ENCODE data around the gene IMMP2L. TPM values are rescaled to one million over a fixed set of nuclear protein-coding genes. Genes with fewer than 3 reads are reported as not detected.
A peak's percentile ranks its signal among the peaks of the same experiment; 100 is the strongest.

The IMMP2L gene
- total and polyA plus RNA-seq, 2 of the 4 experiments (the other 2 are of a cell fraction) = 5.8 to 9.3 TPM

GRCh38 chr7:111474723-111475418 lies 87.4 kb downstream of the IMMP2L start:
- Histone ChIP-seq H2BK20ac (ENCODE audit: low read depth, low read length) (no peak overlapping the region), H3K36me3 (ENCODE audit: control insufficient read depth, insufficient read depth, low read length) (no peaks in the 10 kb centered on the region), H3K9me3 (ENCODE audit: control insufficient read depth, insufficient read depth, low read length) (no peaks in the 10 kb centered on the region), H3K4me2 (ENCODE audit: low read depth, low read length) (no peak overlapping the region), H2BK15ac (ENCODE audit: low read depth, low read length) (no peak overlapping the region), H3K18ac (ENCODE audit: low read depth, low read length) (no peak overlapping the region), H2AK9ac (replicated peaks; ENCODE audit: low read depth, low read length, poor library complexity) (no peak overlapping the region), H3K4me3 (ENCODE audit: insufficient read depth, low read depth, low read length) (no peak overlapping the region), H4K5ac (ENCODE audit: low read depth, low read length) (no peak overlapping the region), H3K56ac (ENCODE audit: extremely low read depth, insufficient read depth, low read length) (no peak overlapping the region), H3K9ac (ENCODE audit: low read depth, low read length) (no peak overlapping the region), H3K23ac (ENCODE audit: low read depth, low read length) (no peak overlapping the region), H2BK120ac (ENCODE audit: low read depth, low read length) (no peak overlapping the region), H4K91ac (ENCODE audit: insufficient read depth, low read depth, low read length) (no peak overlapping the region), H3K14ac (replicated peaks; ENCODE audit: low read depth, low read length) (no peak overlapping the region), H4K8ac (ENCODE audit: low read depth in 2 of 2, low read length in 2 of 2) (no peak overlapping the region), H3K27me3 (ENCODE audit: control insufficient read depth, insufficient read depth, low read length) (no peaks in the 10 kb centered on the region), H3K9me1 (ENCODE audit: insufficient read depth, low read length) (no peaks in the 10 kb centered on the region), H3K27ac (ENCODE audit: insufficient read depth, low read length) (no peak overlapping the region), H3K4ac (ENCODE audit: low read depth, low read length) (no peak overlapping the region), H3K4me1 (ENCODE audit: control insufficient read depth, insufficient read depth, low read length) (no peaks in the 10 kb centered on the region), H3K79me1 (ENCODE audit: low read depth in 1 of 2, low read length in 2 of 2) (no peaks in the 10 kb centered on the region), H4K20me1 (ENCODE audit: insufficient read depth, low read length) (no peaks in the 10 kb centered on the region), H2AFZ (replicated peaks; ENCODE audit: low read length, poor library complexity) (no peak overlapping the region), H2AK5ac (ENCODE audit: low read depth, low read length) (no peak overlapping the region), H2BK5ac (ENCODE audit: low read depth, low read length, poor library complexity, severe bottlenecking) (no peak overlapping the region)
- TF ChIP-seq MAZ (IDR thresholded peaks at IDR 0.05; ENCODE audit: borderline replicate concordance, low read depth, low read length) (no peak), NFE2L2 (IDR thresholded peaks at IDR 0.05; ENCODE audit: low read depth, low read length) (no peak), POLR2A (IDR thresholded peaks at IDR 0.05; ENCODE audit: low read depth, low read length) (no peak), ELK1 (IDR thresholded peaks at IDR 0.05; ENCODE audit: borderline replicate concordance, low read depth, low read length) (no peak), BHLHE40 (IDR thresholded peaks at IDR 0.05; ENCODE audit: low read depth, low read length) (no peak), RAD21 (IDR thresholded peaks at IDR 0.05; ENCODE audit: low read length) (no peak), RCOR1 (IDR thresholded peaks at IDR 0.05; ENCODE audit: insufficient replicate concordance, low read length) (no peak), FOS (IDR thresholded peaks at IDR 0.05; ENCODE audit: low read depth, low read length) (no peak), CEBPB (IDR thresholded peaks at IDR 0.05; ENCODE audit: low read depth, low read length) (no peak), RFX5 (IDR thresholded peaks at IDR 0.05; ENCODE audit: low read depth, low read length) (no peak), SMC3 (IDR thresholded peaks at IDR 0.05; ENCODE audit: low read depth, low read length) (no peak), MAFK (IDR thresholded peaks at IDR 0.05; ENCODE audit: low read depth, low read length) (no peak), CHD1 (IDR thresholded peaks at IDR 0.05; ENCODE audit: low read depth, low read length) (no peak), CTCF (conservative IDR thresholded peaks at IDR 0.05; ENCODE audit: low read depth, low read length) (no peak), USF2 (IDR thresholded peaks at IDR 0.05; ENCODE audit: low read depth, low read length) (no peak), MXI1 (IDR thresholded peaks at IDR 0.05; ENCODE audit: borderline replicate concordance, low read depth, low read length) (no peak)
- ATAC-seq (ENCODE audit: low read depth) (peak; percentile 24; the same call in 1 of the 2 replicates), DNase-seq (peak; percentile 14)
- no TSS peak for BruUV-seq (replicated peaks)
- dilution Hi-C loops (cut with HindIII; ENCODE audit: low sequenced_read_pairs, unreplicated experiment) = no loop called here
- POLR2A ChIA-PET (ENCODE audit: unreplicated experiment) = no interaction called here
- WGBS, 2 experiments (ENCODE audit: extremely low coverage in 2 of 2, insufficient read length in 1 of 2) = no CpG with 5 or more reads among the region's 4 CpGs
- intact Hi-C loops (cut with micrococcal nuclease) = no loop called here
- in situ Hi-C loops (cut with MboI; ENCODE audit: low sequenced_read_pairs) = no loop called here
- CTCF ChIA-PET = no interaction called here
